Retinal pigment epithelial cell (primary cell): ENCODE results near the gene CARD19.

ENCODE experiments used
- DNase-seq: peaks from one replicate; pipeline ENCODE4 v3.0.0-alpha.2; 2010; ENCODE audit warnings: low read depth
- H3K4me3 ChIP-seq: 2 replicates; pipeline ENCODE4 v1.5.1; 2011; ENCODE audit warnings: mild to moderate bottlenecking, low read length, control low read depth, moderate library complexity
- CTCF ChIP-seq: conservative IDR thresholded peaks from 2 replicates; pipeline ENCODE4 v1.5.1; 2011; ENCODE audit warnings: low read depth, low read length, control low read depth, inconsistent platforms

The CARD19 gene

GRCh38 chr9:93053781-93054331 lies 42.2 kb upstream of the CARD19 start:
- TF ChIP-seq CTCF: no peak
- no peak for DNase-seq
- no peak overlapping the region for H3K4me3 ChIP-seq

- TF ChIP-seq CTCF: no peak
- DNase-seq: no peak
- no peak overlapping the region for H3K4me3 ChIP-seq
These were observed 41.0 kb upstream of the CARD19 start for GRCh38 chr9:93054758-93055704.

- no peak overlapping the region for H3K4me3 ChIP-seq
- no peak for DNase-seq
- TF ChIP-seq CTCF: no peak
These were observed 38.8 kb upstream of the CARD19 start for GRCh38 chr9:93057042-93057702.

GRCh38 chr9:93057703-93058354 lies 38.2 kb upstream of the CARD19 start:
- no peak for TF ChIP-seq CTCF
- no peak overlapping the region for H3K4me3 ChIP-seq

GRCh38 chr9:93058355-93059010 lies 37.5 kb upstream of the CARD19 start, which contains the start of gene SUSD3:
TSS of gene SUSD3 (plus strand) at chr9:93058701. CDS start at chr9:93058743, 42 bp downstream.
- no peak within 1 kb of the TSS for H3K4me3 ChIP-seq
- no peak for TF ChIP-seq CTCF
- no peak for DNase-seq

More at GRCh38 chr9:93057703-93058354, 38.2 kb upstream of the CARD19 start:
- DNase-seq: no peak

GRCh38 chr9:93059011-93059714 lies 36.9 kb upstream of the CARD19 start:
- TF ChIP-seq CTCF: no peak
- DNase-seq: no peak
- H3K4me3 ChIP-seq: no peak overlapping the region
